Brain pericyte (primary cell): ENCODE data around the gene ADAR.

ENCODE experiments used
- DNase-seq: peaks from one replicate; pipeline ENCODE4 v3.0.0-alpha.2; 2012; ENCODE audit warnings: low read depth, low spot score

The ADAR gene

GRCh38 chr1:154615411-154615810, 7.4 kb upstream of the ADAR start:
- DNase-seq: no peak

- DNase-seq: no peak
These were observed 6.9 kb upstream of the ADAR start for GRCh38 chr1:154614901-154615300.

- DNase-seq: no peak
These were observed 6.3 kb upstream of the ADAR start for GRCh38 chr1:154614247-154614646.

- no peak for DNase-seq
These were observed 3.3 kb upstream of the ADAR start for GRCh38 chr1:154611150-154611862.

DNA sequence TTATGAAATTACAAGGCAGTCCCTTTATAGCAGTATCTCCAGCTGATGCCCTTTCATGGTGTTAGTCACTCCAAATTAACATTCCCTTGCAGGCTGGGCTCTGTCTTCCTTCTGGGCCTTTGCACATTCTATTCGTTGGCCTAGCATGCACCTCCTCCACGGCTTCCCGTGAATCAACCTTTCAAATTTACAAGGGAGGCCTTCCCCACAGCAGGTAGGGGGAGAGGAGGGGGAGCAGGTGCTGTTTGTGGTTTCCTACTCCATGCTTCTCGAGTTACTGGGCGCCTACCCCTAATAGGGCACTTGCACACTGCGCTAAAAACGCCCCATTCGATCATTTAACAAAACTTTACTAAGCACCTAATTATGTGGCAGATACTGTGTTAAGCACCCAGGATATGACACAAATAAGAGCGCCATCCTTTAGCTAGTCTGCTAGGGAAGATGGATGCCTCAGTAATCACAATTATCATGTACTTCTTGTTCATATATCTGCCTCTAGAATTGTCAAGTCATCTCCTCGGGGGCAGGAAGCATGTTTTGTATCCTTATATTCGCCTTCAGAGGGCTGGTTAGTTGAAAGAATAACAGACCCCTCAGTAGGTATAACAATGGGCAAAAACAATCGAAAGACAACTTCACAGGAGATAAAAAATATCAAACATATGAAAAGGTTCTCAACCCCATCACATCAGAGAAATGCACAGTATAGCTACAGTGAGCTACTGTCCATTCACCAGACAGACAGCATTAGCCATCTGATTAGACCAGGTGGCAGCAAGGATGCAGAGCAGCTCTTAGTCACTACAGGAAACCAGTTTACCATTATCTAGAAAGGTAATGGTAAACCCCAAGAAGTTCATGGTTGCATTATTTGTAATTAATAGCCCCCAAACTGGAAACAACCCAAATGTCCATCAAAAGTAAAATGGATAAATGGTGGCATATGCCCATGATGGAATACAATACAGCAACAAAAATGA, 1.7 kb upstream of the ADAR start:
- no peak for DNase-seq

GRCh38 chr1:154608397-154609270, 648 bp upstream of the ADAR start:
- DNase-seq: no peak

DNA sequence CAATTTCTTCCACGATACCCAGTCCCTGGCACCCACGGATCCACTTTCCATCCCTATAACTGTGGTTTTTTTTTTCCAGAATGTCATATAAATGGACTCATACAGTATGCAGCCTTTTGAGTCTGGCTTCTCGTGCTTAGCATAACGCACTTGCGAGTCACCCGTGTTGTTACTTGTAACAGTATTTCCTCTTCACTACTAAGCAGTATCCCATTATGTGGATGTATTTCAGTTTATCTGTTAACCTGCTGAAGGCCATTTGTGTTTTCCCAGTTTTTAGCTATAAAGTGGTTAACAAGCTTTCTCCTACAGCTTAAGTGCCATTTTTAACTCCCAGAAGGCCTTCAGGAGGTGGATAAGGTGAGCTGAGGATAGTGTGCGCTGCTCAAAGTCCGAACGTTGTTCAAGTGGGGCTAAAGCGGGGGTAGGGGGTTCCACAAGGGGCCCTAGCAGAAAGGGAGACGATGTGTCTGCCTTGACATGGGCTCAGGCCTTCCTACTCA, 829 bp downstream of the ADAR start:
- no peak for DNase-seq

DNA sequence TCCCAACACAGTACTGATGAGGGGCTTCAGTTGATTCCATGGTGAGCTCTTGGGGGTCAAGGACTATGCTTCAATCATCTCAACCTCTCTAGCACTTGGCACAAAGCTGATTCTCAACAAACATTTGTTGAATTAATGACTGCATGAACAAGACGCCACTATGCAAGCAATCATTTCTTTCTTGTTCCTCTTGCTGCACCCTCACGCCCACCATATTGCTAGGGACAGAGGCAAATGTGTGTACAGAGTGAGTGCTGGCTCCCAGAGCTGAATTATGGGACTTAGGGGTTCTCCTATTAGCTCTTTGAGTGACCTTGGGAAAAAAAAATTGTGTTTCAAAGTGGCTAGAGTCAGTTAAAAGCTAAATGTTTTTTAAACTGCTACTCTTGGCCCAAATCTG, 2.5 kb downstream of the ADAR start:
- no peak for DNase-seq

DNA sequence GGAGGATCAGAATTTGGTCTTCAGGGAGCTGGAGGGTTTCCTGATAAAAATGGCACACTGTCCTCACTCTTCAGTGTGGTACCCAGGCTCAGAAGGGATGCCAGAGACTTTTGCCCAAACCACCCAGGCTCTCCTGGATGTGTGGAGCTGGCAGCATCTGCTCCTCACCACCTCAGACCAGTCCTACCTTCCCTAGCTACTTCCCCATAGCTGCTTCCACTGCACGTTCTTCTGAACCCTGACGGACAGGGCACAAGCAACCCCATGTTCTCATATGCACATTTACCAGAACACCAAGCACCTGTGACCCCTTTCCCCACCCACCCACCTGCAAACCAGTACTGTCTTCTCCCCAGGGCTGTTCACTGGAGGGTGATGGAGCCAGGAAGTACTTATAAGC, 4.7 kb downstream of the ADAR start:
- DNase-seq: no peak

DNA sequence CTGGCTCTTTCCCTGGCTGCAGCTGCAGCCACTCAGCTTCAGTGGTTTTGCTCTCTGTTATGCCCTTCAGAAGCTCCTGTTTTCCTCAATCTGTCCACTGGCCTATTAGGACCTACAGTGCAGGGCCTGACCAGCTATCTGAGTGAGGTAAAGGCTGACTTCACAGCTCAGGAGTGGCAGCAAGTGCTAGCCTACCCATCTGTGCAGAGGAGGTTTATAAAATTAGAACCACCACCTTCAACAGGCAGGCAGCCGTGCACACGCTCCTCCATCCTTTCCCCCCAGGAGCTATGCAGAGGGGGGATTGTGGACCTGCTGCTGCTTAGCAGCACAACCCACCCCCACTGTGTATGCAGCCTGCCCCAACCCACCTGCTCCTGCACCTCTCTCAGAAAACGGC, 8.3 kb downstream of the ADAR start:
- no peak for DNase-seq

DNA sequence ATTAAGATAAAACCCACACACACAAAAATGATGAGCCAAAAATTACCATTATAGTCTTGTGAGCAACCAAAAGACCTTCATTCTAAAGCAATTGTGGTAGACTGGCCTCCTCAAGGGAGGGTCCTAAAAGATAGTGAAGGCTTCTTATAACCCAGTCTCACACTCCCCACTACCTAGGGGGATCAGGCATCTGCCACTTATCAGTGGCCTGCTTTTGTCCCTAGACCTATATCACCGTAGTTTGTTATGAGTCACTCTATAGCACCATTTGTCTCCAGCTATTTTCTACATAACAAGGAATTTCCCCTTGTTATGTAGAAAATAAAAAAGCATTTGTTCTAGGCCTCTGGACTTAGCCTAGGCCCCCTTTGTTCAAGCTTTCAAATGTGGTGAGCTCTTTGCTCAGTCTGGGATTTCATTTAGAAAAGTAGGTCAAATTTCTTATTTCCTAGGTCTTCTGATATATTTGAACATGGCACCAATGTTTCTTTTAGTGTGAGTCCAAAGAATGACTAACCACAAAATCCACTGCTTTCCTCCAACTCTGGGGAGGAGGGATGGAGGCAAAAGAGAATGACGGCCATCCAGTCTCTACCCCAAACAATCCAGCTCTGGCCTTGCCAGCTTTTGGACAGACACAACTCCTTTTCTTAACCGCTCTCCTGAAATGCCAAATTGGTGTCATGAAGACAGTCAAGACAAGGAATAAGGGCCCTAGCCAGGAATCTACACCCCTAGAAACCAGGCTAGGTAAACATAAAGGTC, 8.9 kb downstream of the ADAR start:
- no peak for DNase-seq

GRCh38 chr1:154595621-154596020, 12.4 kb downstream of the ADAR start:
- no peak for DNase-seq

GRCh38 chr1:154594811-154595210, 13.2 kb downstream of the ADAR start:
- no peak for DNase-seq

DNA sequence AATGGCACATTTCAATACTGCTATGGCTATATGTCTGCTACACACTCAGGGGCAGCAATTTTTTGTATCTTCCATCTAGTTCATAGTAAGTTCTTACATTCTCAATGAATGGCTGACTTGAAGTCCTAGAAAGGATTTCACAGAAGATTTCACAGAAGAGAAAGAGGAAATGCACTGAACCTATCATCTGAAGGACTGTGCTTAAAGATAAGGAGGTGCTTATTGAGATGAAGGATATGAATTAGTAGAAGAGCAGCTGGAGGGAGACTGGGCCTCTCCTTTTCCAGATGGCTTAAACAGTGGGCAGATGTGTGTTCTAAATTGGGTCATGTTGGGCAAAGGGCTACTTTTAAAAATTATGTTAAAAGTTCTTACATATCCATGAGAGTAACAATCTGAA, 14.6 kb downstream of the ADAR start:
- DNase-seq: no peak

GRCh38 chr1:154591206-154591605, 16.8 kb downstream of the ADAR start:
- no peak for DNase-seq

DNA sequence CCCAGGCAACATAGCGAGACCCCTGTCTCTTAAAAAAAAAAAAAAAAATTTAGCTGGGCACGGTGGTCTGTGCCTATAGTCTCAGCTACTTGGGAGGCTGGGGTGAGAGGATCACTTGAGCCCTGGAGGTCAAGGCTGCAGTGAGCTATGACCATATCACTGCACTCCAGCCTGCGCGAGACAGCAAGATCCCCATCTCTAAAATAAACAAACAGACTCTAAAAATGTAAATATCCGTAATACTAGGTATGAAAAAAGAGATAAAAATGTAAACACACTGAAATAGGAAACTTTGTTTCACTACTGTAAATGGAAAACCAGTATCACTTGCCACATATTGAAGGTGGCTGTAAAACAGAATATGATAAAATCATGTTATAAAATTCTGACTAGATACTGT, 17.2 kb downstream of the ADAR start:
- no peak for DNase-seq

DNA sequence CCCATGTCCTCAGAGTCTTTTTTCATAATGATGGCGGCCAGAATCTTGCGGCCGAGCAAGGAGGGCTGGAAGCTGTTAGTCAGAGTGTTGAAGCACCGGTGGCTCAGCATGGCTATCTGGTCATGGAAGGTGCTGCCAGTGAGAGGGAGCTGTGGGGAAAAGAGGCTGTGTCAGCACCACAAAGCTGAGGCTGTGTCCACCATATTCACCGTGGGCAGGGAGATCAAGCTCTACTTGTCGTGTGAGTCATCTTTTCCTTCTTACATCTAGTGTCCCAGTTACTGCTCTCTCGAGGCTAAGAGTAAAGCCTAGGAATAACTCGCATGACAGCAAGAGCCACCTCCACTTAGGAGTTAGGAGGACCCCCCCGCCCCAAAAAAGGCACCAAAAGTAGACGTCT, 18.2 kb downstream of the ADAR start:
- no peak for DNase-seq

DNA sequence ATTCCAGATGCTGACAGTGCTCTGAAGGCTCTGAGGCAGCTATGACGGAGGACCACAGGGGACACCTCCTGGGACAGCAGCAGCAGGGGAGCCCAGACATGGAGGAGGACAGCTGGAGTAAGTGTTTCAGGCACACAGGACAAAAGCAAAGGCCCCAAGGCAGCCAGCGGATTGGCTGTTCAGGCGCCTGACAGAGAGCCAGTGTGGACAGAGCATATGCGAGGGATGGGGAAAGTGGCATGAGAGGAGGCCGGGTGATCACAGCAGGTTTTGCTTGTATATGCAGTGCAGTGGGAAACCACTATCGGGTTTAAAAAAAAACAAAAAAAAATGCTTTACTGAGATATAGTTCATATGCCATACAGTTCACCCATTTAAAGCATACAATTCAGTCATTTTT, 21.3 kb downstream of the ADAR start:
- DNase-seq: no peak

GRCh38 chr1:154586231-154586630, 21.8 kb downstream of the ADAR start:
- DNase-seq: no peak

- DNase-seq: no peak
These were observed 23.6 kb downstream of the ADAR start for GRCh38 chr1:154584267-154584994.
